ENCODE results near the gene CCDC74B. TPM values are rescaled to one million over a fixed set of nuclear protein-coding genes. Genes with fewer than 3 reads are reported as not detected.
"Not testable (repeated sequence)": the region's sequence is repeated elsewhere in the genome, so short reads cannot be mapped to it uniquely, and the experiment has no call there.

Gene CCDC74B
- total RNA-seq, 2 donors from 2014 or later: 21.7 to 31.2 TPM

GRCh38 chr2:130186391-130186790, 41.5 kb upstream of the CCDC74B start:
- TF ChIP-seq POLR2AphosphoS5 (IDR thresholded peaks at IDR 0.05) (no peak), POLR2A (IDR thresholded peaks at IDR 0.05) (no peak), CTCF (IDR thresholded peaks at IDR 0.05) (no peak)
- H3K9me3 ChIP-seq: no peaks in the 10 kb centered on the region
- DNase-seq (ENCODE audit: low spot score): no peak
- H3K4me1 ChIP-seq (replicated peaks): no peaks in the 10 kb centered on the region
- no peaks in the 10 kb centered on the region for H3K27me3 ChIP-seq (replicated peaks; ENCODE audit: insufficient read depth)
- no peaks in the 10 kb centered on the region for H3K36me3 ChIP-seq
- no peak overlapping the region for H3K27ac ChIP-seq
- 87% methylated on average over 5 of the region's 5 CpGs for WGBS
- intact Hi-C loops (cut with DNase I): loop anchor here (10.0 kb wide), 1 partner anchor 918 kb away; the partner anchor contains the start of gene PLEKHB2
- no peak overlapping the region for H3K4me3 ChIP-seq

GRCh38 chr2:130185896-130186295, 41.0 kb upstream of the CCDC74B start:
- Histone ChIP-seq H3K27ac (no peak overlapping the region), H3K27me3 (replicated peaks; ENCODE audit: insufficient read depth) (no peaks in the 10 kb centered on the region), H3K9me3 (no peaks in the 10 kb centered on the region), H3K4me3 (no peak overlapping the region), H3K4me1 (replicated peaks) (no peaks in the 10 kb centered on the region), H3K36me3 (no peaks in the 10 kb centered on the region)
- intact Hi-C loops (cut with DNase I): loop anchor here (10.0 kb wide), 1 partner anchor 919 kb away; the partner anchor contains the start of gene PLEKHB2
- TF ChIP-seq CTCF (IDR thresholded peaks at IDR 0.05) (no peak), POLR2A (IDR thresholded peaks at IDR 0.05) (no peak), POLR2AphosphoS5 (IDR thresholded peaks at IDR 0.05) (no peak)
- 90% methylated on average over 4 of the region's 4 CpGs for WGBS
- no peak for DNase-seq (ENCODE audit: low spot score)

DNA sequence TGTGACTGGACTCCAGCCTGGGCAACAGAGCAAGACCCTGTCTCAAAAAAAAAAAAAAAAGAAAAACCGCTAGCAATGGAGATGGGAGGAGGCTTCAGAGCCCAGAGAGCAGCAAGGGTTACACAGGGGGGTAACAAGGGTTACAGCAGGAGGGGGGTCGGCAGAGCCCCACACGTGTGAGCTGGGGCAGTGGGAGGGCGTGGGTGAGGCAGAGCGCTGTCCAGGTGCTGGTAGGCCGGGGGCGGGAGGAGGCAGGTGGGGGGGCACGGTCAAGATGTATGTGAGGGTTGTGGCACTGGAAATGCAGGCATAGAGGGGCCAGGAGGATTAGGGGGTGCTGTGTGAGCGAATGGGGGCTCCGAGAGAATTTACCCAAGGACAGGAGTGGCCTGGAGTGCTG, 40.5 kb upstream of the CCDC74B start:
- intact Hi-C loops (cut with DNase I): loop anchor here (10.0 kb wide), 1 partner anchor 919 kb away; the partner anchor contains the start of gene PLEKHB2
- no peaks in the 10 kb centered on the region for H3K36me3 ChIP-seq
- H3K27me3 ChIP-seq (replicated peaks; ENCODE audit: insufficient read depth): no peaks in the 10 kb centered on the region
- H3K4me3 ChIP-seq: no peak overlapping the region
- TF ChIP-seq POLR2AphosphoS5 (IDR thresholded peaks at IDR 0.05): no peak
- no peak for TF ChIP-seq CTCF (IDR thresholded peaks at IDR 0.05)
- TF ChIP-seq POLR2A (IDR thresholded peaks at IDR 0.05): no peak
- H3K27ac ChIP-seq: no peak overlapping the region
- WGBS: 75% methylated on average over 10 of the region's 10 CpGs
- peaks cover 3% of the 10 kb centered on the region for H3K4me1 ChIP-seq (replicated peaks)
- DNase-seq (ENCODE audit: low spot score): no peak
- no peaks in the 10 kb centered on the region for H3K9me3 ChIP-seq

DNA sequence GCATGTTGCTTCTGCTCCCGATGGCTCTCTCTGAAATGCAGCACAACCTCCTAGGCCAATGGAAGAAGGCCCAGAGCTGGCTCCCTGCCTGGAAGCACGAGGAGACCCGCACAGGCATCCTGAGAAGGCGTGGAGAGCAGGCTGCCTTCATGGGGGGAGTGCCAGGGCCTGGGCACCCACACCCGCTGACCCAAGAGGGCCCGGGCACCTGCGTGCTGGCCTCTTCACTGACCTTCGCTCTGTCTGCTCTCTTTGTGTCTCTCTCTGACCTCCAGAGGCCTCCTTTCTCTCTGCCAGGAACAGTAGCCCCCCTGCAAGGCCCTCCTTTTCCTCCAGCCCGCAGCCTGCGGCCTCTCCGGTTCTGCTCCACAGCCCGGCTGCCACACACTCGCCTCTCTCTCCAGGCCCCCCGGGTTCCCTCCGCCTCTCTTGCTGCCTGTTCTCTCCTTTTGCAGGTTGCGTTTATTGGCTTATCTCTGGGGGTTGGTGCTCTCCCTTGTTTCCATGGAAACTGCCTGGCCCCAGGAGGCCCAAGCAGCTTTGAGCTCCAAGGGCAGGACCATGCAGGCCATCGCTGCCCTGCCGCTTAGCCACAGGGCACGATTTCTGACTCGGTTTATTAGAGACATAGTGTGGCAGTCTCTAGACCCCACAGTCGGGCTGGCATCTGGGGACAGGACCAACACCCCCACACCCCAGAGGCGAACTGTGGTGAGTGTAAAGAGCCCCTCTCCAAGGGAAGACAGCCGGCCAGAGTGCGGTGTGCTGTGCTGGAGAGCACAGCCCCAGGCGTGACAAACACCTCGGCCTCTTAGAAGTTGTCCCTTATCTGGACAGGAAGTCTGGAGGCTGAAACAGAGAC, 38.8 kb upstream of the CCDC74B start:
- Histone ChIP-seq H3K27me3 (replicated peaks; ENCODE audit: insufficient read depth) (no peaks in the 10 kb centered on the region), H3K4me1 (replicated peaks) (peaks cover 5% of the 10 kb centered on the region), H3K4me3 (no peak overlapping the region), H3K27ac (no peak overlapping the region), H3K36me3 (no peaks in the 10 kb centered on the region), H3K9me3 (no peaks in the 10 kb centered on the region)
- no peak for TF ChIP-seq POLR2AphosphoS5 (IDR thresholded peaks at IDR 0.05)
- TF ChIP-seq POLR2A (IDR thresholded peaks at IDR 0.05): no peak
- DNase-seq (ENCODE audit: low spot score): no peak
- WGBS: 54% methylated on average over 26 of the region's 26 CpGs
- intact Hi-C loops (cut with DNase I): loop anchor here (10.0 kb wide), 1 partner anchor 921 kb away; the partner anchor contains the start of gene PLEKHB2

- not testable (repeated sequence) for H3K9me3 ChIP-seq; DNase-seq (ENCODE audit: low spot score); H3K36me3 ChIP-seq; H3K4me1 ChIP-seq (replicated peaks); H3K27me3 ChIP-seq (replicated peaks; ENCODE audit: insufficient read depth)
- H3K4me3 ChIP-seq: peak overlapping the region; percentile 98
- intact Hi-C loops (cut with DNase I): loop anchor here (10.0 kb wide), 1 partner anchor 922 kb away; the partner anchor contains the start of gene PLEKHB2
- WGBS: 32% methylated on average over 13 of the region's 23 CpGs
- peak overlapping the region; percentile 31 to 54 for H3K27ac ChIP-seq
Measured at GRCh38 chr2:130182826-130183511, 38.1 kb upstream of the CCDC74B start.
